Stimulated activated CD4-positive, alpha-beta T cell treated with anti-CD3 and anti-CD28 coated beads, TNF-alpha, amount 100 ng/mL, for 1 hour (primary cell): ENCODE results near the gene ACHE.

Experiments used
- DNase-seq, 3 donors: peaks; one replicate each; pipeline ENCODE4 v3.0.0-alpha.2; 2020; ENCODE audit warnings: low read depth in 3 of 3, low spot score in 1 of 3

ACHE gene

GRCh38 chr7:100897772-100898454, 2.2 kb upstream of the ACHE start:
- no peak for DNase-seq

GRCh38 chr7:100896732-100897608, 1.3 kb upstream of the ACHE start:
- peak in 1 of 3 donors; percentile 66 for DNase-seq

- no peak for DNase-seq
These were observed 456 bp upstream of the ACHE start for GRCh38 chr7:100895956-100896731.

GRCh38 chr7:100894860-100895700, 608 bp downstream of the ACHE start:
- peak in 1 of 3 donors; percentile 57 for DNase-seq

GRCh38 chr7:100893910-100894721, 1.6 kb downstream of the ACHE start:
- no peak for DNase-seq

GRCh38 chr7:100893318-100893895, 2.3 kb downstream of the ACHE start:
- DNase-seq: no peak

GRCh38 chr7:100892364-100893317, 3.0 kb downstream of the ACHE start:
- no peak for DNase-seq

GRCh38 chr7:100891568-100892247, 4.0 kb downstream of the ACHE start:
- no peak for DNase-seq

GRCh38 chr7:100890653-100891567, 4.8 kb downstream of the ACHE start:
- DNase-seq: no peak

GRCh38 chr7:100888988-100889750, 6.5 kb downstream of the ACHE start, which contains the start of gene UFSP1:
TSS of gene UFSP1 (minus strand) at chr7:100889715. CDS start at chr7:100889271, 444 bp downstream.
- DNase-seq: no peak

GRCh38 chr7:100888291-100888987, 7.2 kb downstream of the ACHE start:
- no peak for DNase-seq

- no peak for DNase-seq
These were observed 8.0 kb downstream of the ACHE start for GRCh38 chr7:100887516-100888290.

GRCh38 chr7:100886936-100887515, 8.7 kb downstream of the ACHE start:
- DNase-seq: no peak
